MM.1S (cell line): ENCODE results near the gene TUBD1.

Experiments
- DNase-seq: peaks from one replicate; pipeline ENCODE4 v3.0.0-alpha.2; 2015
- H2AFZ ChIP-seq: fragments of 300-600 bp; sonication (generic); 2 replicates; pipeline ENCODE4 v1.6.0; 2016; ENCODE audit warnings: antibody characterized with exemption, low read length
- H3F3A ChIP-seq: fragments of 300-600 bp; sonication (generic); 2 replicates; pipeline ENCODE4 v1.6.1; 2016; ENCODE audit warnings: mild to moderate bottlenecking, antibody characterized with exemption, low read length, moderate library complexity, mixed read lengths; ENCODE audit not compliant: insufficient read depth
- H3K27ac ChIP-seq: fragments of 300-600 bp; sonication (generic); 2 replicates; pipeline ENCODE4 v1.5.1; 2016; ENCODE audit warnings: mild to moderate bottlenecking, low read length
- H3K27me3 ChIP-seq: fragments of 300-600 bp; sonication (generic); replicated peaks from 2 replicates; pipeline ENCODE4 v1.6.0; 2016; ENCODE audit warnings: low read length; ENCODE audit not compliant: insufficient read depth
- H3K36me3 ChIP-seq: fragments of 300-600 bp; sonication (generic); replicated peaks from 2 replicates; pipeline ENCODE4 v1.6.1; 2016; ENCODE audit warnings: mild to moderate bottlenecking, low read length, mixed read lengths; ENCODE audit not compliant: insufficient read depth
- H3K4me1 ChIP-seq: fragments of 300-600 bp; sonication (generic); 2 replicates; pipeline ENCODE4 v1.6.1; 2016; ENCODE audit warnings: low read length, mixed read lengths
- H3K4me2 ChIP-seq: fragments of 300-600 bp; sonication (generic); 2 replicates; pipeline ENCODE4 v1.6.0; 2016; ENCODE audit warnings: low read depth, low read length
- H3K4me3 ChIP-seq: fragments of 300-600 bp; sonication (generic); 2 replicates; pipeline ENCODE4 v1.5.1; 2016; ENCODE audit warnings: low read length, mixed read lengths
- H3K79me2 ChIP-seq: fragments of 300-600 bp; sonication (generic); 2 replicates; pipeline ENCODE4 v1.6.1; 2016; ENCODE audit warnings: mixed run types, low read length, mixed read lengths
- H3K9ac ChIP-seq: fragments of 300-600 bp; sonication (generic); 2 replicates; pipeline ENCODE4 v1.6.1; 2016; ENCODE audit warnings: low read length, mixed read lengths
- H3K9me2 ChIP-seq: fragments of 300-600 bp; sonication (generic); replicated peaks from 2 replicates; pipeline ENCODE4 v1.6.1; 2016; ENCODE audit warnings: mild to moderate bottlenecking, low read length, mixed read lengths; ENCODE audit not compliant: insufficient read depth
- H3K9me3 ChIP-seq: fragments of 300-600 bp; sonication (generic); replicated peaks from 2 replicates; pipeline ENCODE4 v1.6.1; 2016; ENCODE audit warnings: mild to moderate bottlenecking, low read length, mixed read lengths; ENCODE audit not compliant: insufficient read depth
- H4K20me1 ChIP-seq: fragments of 300-600 bp; sonication (generic); 2 replicates; pipeline ENCODE4 v1.6.1; 2016; ENCODE audit warnings: mild to moderate bottlenecking, low read length, moderate library complexity, mixed read lengths; ENCODE audit not compliant: insufficient read depth
- CTCF ChIP-seq: fragments of 300-600 bp; sonication (generic); IDR thresholded peaks from 2 replicates; pipeline ENCODE4 v1.5.1; 2016; ENCODE audit warnings: antibody characterized with exemption, low read length, mixed read lengths
- EZH2 ChIP-seq: fragments of 300-600 bp; sonication (generic); optimal IDR thresholded peaks from 2 replicates; pipeline ENCODE3; 2017; ENCODE audit warnings: low read depth, mild to moderate bottlenecking, antibody characterized with exemption, low read length, mixed read lengths
- EZH2phosphoT487 ChIP-seq: fragments of 300-600 bp; sonication (generic); IDR thresholded peaks from 2 replicates; pipeline ENCODE4 v1.6.1; 2018; ENCODE audit warnings: antibody characterized with exemption, low read length

Gene TUBD1

DNA sequence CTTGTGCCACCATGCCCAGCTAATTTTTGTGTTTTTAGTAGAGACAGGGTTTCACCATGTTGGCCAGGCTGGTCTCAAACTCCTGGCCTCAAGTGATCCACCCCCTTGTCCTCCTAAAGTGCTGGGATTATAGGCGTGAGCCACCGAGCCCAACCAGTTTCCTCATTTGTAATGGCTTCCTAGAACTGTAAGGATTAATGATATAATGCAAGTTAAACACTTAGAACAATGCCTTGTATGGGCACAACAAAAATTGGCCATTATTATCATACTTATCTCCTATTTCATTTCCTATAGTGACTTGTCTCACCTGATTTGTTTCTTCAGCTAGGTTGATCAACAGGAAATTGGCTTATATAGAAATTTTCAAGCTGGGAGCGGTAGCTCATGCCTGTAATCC lies 14.1 kb downstream of the TUBD1 start:
- Histone ChIP-seq H3K27ac (no peak overlapping the region), H3K4me2 (no peak overlapping the region), H3K9me3 (no peaks in the 10 kb centered on the region), H2AFZ (no peak overlapping the region), H3K9ac (no peak overlapping the region), H3K79me2 (no peaks in the 10 kb centered on the region), H3K4me3 (no peak overlapping the region), H3K9me2 (no peaks in the 10 kb centered on the region), H3K4me1 (no peaks in the 10 kb centered on the region), H3F3A (no peaks in the 10 kb centered on the region), H4K20me1 (no peaks in the 10 kb centered on the region), H3K36me3 (no peaks in the 10 kb centered on the region), H3K27me3 (no peaks in the 10 kb centered on the region)
- DNase-seq = no peak
- TF ChIP-seq EZH2 (no peak), CTCF (no peak), EZH2phosphoT487 (no peak)

GRCh38 chr17:59877965-59878364 lies 14.8 kb downstream of the TUBD1 start:
- no peak overlapping the region for H2AFZ ChIP-seq
- no peak overlapping the region for H3K4me3 ChIP-seq
- no peaks in the 10 kb centered on the region for H3K9me3 ChIP-seq
- no peaks in the 10 kb centered on the region for H3F3A ChIP-seq
- no peak overlapping the region for H3K27ac ChIP-seq
- H3K9ac ChIP-seq = no peak overlapping the region
- no peak overlapping the region for H3K4me2 ChIP-seq
- no peaks in the 10 kb centered on the region for H3K36me3 ChIP-seq
- no peaks in the 10 kb centered on the region for H3K27me3 ChIP-seq
- no peaks in the 10 kb centered on the region for H4K20me1 ChIP-seq
- no peaks in the 10 kb centered on the region for H3K79me2 ChIP-seq
- TF ChIP-seq CTCF (no peak), EZH2 (no peak), EZH2phosphoT487 (no peak)
- no peak for DNase-seq
- no peaks in the 10 kb centered on the region for H3K4me1 ChIP-seq
- no peaks in the 10 kb centered on the region for H3K9me2 ChIP-seq

- H3K36me3 ChIP-seq = no peaks in the 10 kb centered on the region
These were observed 16.6 kb downstream of the TUBD1 start for GRCh38 chr17:59876107-59876506.

More at GRCh38 chr17:59876107-59876506, 16.6 kb downstream of the TUBD1 start:
- Histone ChIP-seq H3K9me3 (no peaks in the 10 kb centered on the region), H4K20me1 (no peaks in the 10 kb centered on the region), H3K79me2 (no peaks in the 10 kb centered on the region), H3F3A (no peaks in the 10 kb centered on the region), H3K27ac (no peak overlapping the region), H3K9me2 (no peaks in the 10 kb centered on the region), H3K4me2 (no peak overlapping the region), H3K27me3 (no peaks in the 10 kb centered on the region), H2AFZ (no peak overlapping the region), H3K9ac (no peak overlapping the region), H3K4me1 (no peaks in the 10 kb centered on the region), H3K4me3 (no peak overlapping the region)
- TF ChIP-seq EZH2 = no peak
- no peak for TF ChIP-seq CTCF
- TF ChIP-seq EZH2phosphoT487 = no peak
- DNase-seq = no peak
